GM13976 (cell line): ENCODE data around the gene SUPT3H.
"Not testable (repeated sequence)": the region's sequence is repeated elsewhere in the genome, so short reads cannot be mapped to it uniquely, and the experiment has no call there.

ENCODE experiments used
- DNase-seq: peaks from one replicate; pipeline ENCODE4 v3.0.0; 2012; ENCODE audit warnings: low spot score
- in situ Hi-C: fragments of 300-500 bp; cut with MboI; formaldehyde crosslinking; loops from one replicate; pipeline ENCODE4 v1.12.0; 2022; ENCODE audit warnings: low sequenced_read_pairs, mixed read lengths, inconsistent platforms; ENCODE audit not compliant: unreplicated experiment
- TF ChIP-seq, protein P1 (sequence below): IDR thresholded peaks from 2 replicates; pipeline ENCODE4 v1.5.1; 2012; ENCODE audit warnings: borderline replicate concordance, mild to moderate bottlenecking; ENCODE audit not compliant: insufficient read depth; ENCODE audit errors: extremely low read depth, missing control alignments, control extremely low read depth

SUPT3H gene

DNA sequence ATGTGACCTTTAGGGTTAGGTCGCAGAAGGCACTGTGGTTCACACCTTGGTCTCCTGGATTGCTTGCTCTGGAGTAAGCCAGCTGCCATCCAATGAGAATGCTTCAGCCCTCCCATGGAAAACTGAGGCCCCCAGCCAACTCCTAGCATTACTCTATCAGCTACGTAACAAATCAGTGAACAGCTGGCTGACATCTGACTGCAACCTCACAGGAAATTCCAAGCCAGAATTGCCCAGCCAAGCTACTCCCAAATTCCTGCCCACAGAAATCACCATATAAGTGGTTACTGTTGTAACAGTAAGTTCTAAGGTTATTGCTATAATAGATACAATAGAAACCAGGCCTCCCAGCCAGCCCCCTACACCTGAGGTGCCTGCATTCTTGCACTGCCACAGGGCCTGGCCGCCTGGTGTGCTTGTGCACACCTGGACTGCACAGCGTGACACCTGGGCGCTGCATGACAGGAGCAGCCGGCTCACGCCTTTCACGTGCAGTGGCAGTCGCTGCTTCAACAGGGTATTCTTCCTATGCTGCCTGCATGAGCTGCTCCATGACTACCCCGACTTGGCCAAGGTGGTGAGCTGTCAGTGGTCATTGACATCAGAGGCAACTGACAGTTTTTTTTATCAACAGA lies 479.3 kb downstream of the SUPT3H start:
- in situ Hi-C loops, result no loop called here
- DNase-seq, result no peak

GRCh38 chr6:44897316-44897715 lies 480.4 kb downstream of the SUPT3H start:
- in situ Hi-C loops, result no loop called here
- no peak for DNase-seq
- TF ChIP-seq, protein P1, sequence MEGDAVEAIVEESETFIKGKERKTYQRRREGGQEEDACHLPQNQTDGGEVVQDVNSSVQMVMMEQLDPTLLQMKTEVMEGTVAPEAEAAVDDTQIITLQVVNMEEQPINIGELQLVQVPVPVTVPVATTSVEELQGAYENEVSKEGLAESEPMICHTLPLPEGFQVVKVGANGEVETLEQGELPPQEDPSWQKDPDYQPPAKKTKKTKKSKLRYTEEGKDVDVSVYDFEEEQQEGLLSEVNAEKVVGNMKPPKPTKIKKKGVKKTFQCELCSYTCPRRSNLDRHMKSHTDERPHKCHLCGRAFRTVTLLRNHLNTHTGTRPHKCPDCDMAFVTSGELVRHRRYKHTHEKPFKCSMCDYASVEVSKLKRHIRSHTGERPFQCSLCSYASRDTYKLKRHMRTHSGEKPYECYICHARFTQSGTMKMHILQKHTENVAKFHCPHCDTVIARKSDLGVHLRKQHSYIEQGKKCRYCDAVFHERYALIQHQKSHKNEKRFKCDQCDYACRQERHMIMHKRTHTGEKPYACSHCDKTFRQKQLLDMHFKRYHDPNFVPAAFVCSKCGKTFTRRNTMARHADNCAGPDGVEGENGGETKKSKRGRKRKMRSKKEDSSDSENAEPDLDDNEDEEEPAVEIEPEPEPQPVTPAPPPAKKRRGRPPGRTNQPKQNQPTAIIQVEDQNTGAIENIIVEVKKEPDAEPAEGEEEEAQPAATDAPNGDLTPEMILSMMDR, result no peak

More for the DNA sequence above, 479.3 kb downstream of the SUPT3H start:
- TF ChIP-seq, protein P1, result no peak

GRCh38 chr6:44896701-44897100 lies 481.0 kb downstream of the SUPT3H start:
- TF ChIP-seq, protein P1, result no peak
- in situ Hi-C loops, result no loop called here
- DNase-seq, result no peak

- in situ Hi-C loops, result no loop called here
- TF ChIP-seq, protein P1, result no peak
- DNase-seq, result no peak
Measured at GRCh38 chr6:44892579-44892978, 485.2 kb downstream of the SUPT3H start.

DNA sequence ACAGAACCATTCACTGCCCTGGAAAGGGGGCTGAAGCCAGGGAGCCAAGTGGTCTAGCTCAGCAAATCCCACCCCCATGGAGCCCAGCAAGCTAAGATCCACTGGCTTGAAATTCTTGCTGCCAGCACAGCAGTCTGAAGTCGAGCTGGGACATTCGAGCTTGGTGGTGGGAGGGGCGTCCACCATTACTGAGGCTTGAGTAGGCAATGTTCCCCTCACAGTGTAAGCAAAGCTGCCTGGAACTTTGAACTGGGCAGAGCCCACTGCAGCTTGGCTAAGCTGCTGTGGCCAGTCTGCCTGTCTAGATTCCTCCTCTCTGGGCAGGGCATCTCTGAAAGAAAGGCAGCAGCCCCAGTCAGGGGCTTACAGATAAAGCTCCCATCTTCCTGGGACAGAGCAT lies 498.7 kb downstream of the SUPT3H start:
- DNase-seq, in situ Hi-C loops: not testable (repeated sequence)

DNA sequence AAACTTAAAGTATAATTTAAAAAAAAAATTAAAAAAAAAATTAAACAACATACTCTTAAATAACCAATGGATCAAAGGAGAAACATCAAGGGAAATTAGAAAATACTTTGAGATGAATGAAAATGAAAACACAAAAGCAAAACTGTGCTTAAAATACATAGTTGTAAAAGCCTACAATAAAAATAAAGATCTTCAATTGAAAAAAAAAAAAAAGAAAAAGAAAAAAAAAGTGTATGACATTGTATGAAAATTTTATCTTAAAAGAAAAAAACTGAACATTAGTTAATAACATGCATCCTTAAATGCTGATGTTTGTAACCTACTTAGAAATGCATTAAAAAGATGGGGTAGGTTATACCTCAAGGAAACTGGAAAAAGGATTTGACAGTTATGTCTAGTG lies 501.1 kb downstream of the SUPT3H start:
- DNase-seq, in situ Hi-C loops: not testable (repeated sequence)

- in situ Hi-C loops, result no loop called here
- peak; percentile 37 for DNase-seq
Measured at GRCh38 chr6:44869321-44869897, 508.3 kb downstream of the SUPT3H start.

More at GRCh38 chr6:44869321-44869897, 508.3 kb downstream of the SUPT3H start:
- TF ChIP-seq, protein P1, result no peak
